PC-9 (cell line): ENCODE measurements around the gene MBNL3. TPM values are rescaled to one million over a fixed set of nuclear protein-coding genes. Genes with fewer than 3 reads are reported as not detected.

Experiments
- BruUV-seq: library from RNA; stranded (reverse); fragments of 400-500 nt; replicated peaks from 2 replicates; lab custom pipeline; 2021; lab: Mats Ljungman, UMichigan
- CTCF ChIA-PET: fragments of 300-600 bp; sonication (Branson Sonifier 250); formaldehyde crosslinking; loops from one replicate; lab custom pipeline; 2022; ENCODE audit warnings: antibody characterized with exemption; lab: Charles Lee
- POLR2A ChIA-PET: fragments of 300-600 bp; sonication (Branson Sonifier 250); formaldehyde crosslinking; loops from one replicate; lab custom pipeline; 2022; ENCODE audit warnings: antibody characterized with exemption; ENCODE audit not compliant: unreplicated experiment; lab: Charles Lee
- DNase-seq, 2 experiments: peaks; one replicate each; pipeline versions ENCODE4 v3.0.0 to v3.0.0-alpha.2; 2015 to 2022; ENCODE audit warnings: mixed read lengths in 1 of 2
- H2AFZ ChIP-seq: fragments of 200-600 bp; sonication (generic); 2 replicates; pipeline ENCODE4 v1.8.1; 2017; ENCODE audit warnings: antibody characterized with exemption
- H3F3A ChIP-seq: fragments of 200-600 bp; sonication (generic); 2 replicates; pipeline ENCODE4 v1.8.1; 2017; ENCODE audit warnings: antibody characterized with exemption, mild to moderate bottlenecking, low read depth; ENCODE audit not compliant: insufficient read depth
- H3K27ac ChIP-seq: fragments of 200-600 bp; sonication (generic); 2 replicates; pipeline ENCODE4 v1.6.1; 2016; ENCODE audit warnings: mixed run types
- H3K27me3 ChIP-seq: fragments of 200-600 bp; sonication (generic); 2 replicates; pipeline ENCODE4 v1.6.1; 2016; ENCODE audit warnings: low read depth, mixed run types; ENCODE audit not compliant: insufficient read depth
- H3K36me3 ChIP-seq: fragments of 200-600 bp; sonication (generic); 2 replicates; pipeline ENCODE4 v1.6.1; 2016; ENCODE audit warnings: low read depth, mixed run types
- H3K4me1 ChIP-seq: fragments of 200-600 bp; sonication (generic); replicated peaks from 2 replicates; pipeline ENCODE4 v1.6.1; 2016; ENCODE audit warnings: mixed run types; ENCODE audit not compliant: insufficient read depth
- H3K4me2 ChIP-seq: fragments of 200-600 bp; sonication (generic); 2 replicates; pipeline ENCODE4 v1.6.1; 2017; ENCODE audit warnings: mixed run types
- H3K4me3 ChIP-seq: fragments of 200-600 bp; sonication (generic); 2 replicates; pipeline ENCODE4 v1.6.1; 2016; ENCODE audit warnings: mixed run types
- H3K79me2 ChIP-seq: fragments of 200-600 bp; sonication (generic); 2 replicates; pipeline ENCODE4 v1.6.1; 2017; ENCODE audit warnings: low read depth, mixed run types
- H3K9me2 ChIP-seq: fragments of 200-600 bp; sonication (generic); 2 replicates; pipeline ENCODE4 v1.8.1; 2017; ENCODE audit warnings: mild to moderate bottlenecking; ENCODE audit not compliant: insufficient read depth
- H3K9me3 ChIP-seq: fragments of 200-600 bp; sonication (generic); 2 replicates; pipeline ENCODE4 v1.8.1; 2016; ENCODE audit warnings: low read depth; ENCODE audit not compliant: insufficient read depth
- H4K20me1 ChIP-seq: fragments of 200-600 bp; sonication (generic); 2 replicates; pipeline ENCODE4 v1.8.1; 2017; ENCODE audit not compliant: insufficient read depth
- CTCF ChIP-seq: fragments of 200-600 bp; sonication (generic); conservative IDR thresholded peaks from 2 replicates; pipeline ENCODE4 v1.6.1; 2017; ENCODE audit warnings: mixed run types, antibody characterized with exemption, mild to moderate bottlenecking, moderate library complexity
- EZH2 ChIP-seq: fragments of 200-600 bp; sonication (generic); IDR thresholded peaks from 2 replicates; pipeline ENCODE4 v1.8.0; 2017; ENCODE audit warnings: antibody characterized with exemption, low read depth
- intact Hi-C: fragments of 100-400 bp; cut with micrococcal nuclease; formaldehyde crosslinking; loops from one replicate; pipeline ENCODE4 v1.10.0; 2022; ENCODE audit not compliant: unreplicated experiment
- total RNA-seq: library from RNA; stranded (reverse); gene quantifications from 2 replicates; pipeline ENCODE4 v1.2.3, GENCODE V29; 2021

Gene MBNL3
- total RNA-seq, 1 experiment from 2014 or later, result 36.1 TPM

GRCh38 chrX:132532097-132532496 is 43.3 kb upstream of the MBNL3 start:
- Histone ChIP-seq H3F3A (no peaks in the 10 kb centered on the region), H3K27me3 (no peaks in the 10 kb centered on the region), H3K4me2 (no peak overlapping the region), H3K36me3 (no peaks in the 10 kb centered on the region), H3K27ac (no peak overlapping the region), H3K9me3 (no peaks in the 10 kb centered on the region), H3K9me2 (peaks cover 3% of the 10 kb centered on the region; the same call in 1 of the 2 replicates), H4K20me1 (no peaks in the 10 kb centered on the region), H3K4me1 (peaks cover 12% of the 10 kb centered on the region), H3K4me3 (no peak overlapping the region), H2AFZ (no peak overlapping the region), H3K79me2 (no peaks in the 10 kb centered on the region)
- intact Hi-C loops, result no loop called here
- DNase-seq, result no peak
- TF ChIP-seq CTCF, result no peak
- TF ChIP-seq EZH2, result no peak
- ChIA-PET POLR2A (no interaction called here), CTCF (no interaction called here)
- BruUV-seq, result no TSS peak

GRCh38 chrX:132520792-132521191 is 32.0 kb upstream of the MBNL3 start:
- Histone ChIP-seq H3K79me2 (no peaks in the 10 kb centered on the region), H3K9me2 (no peaks in the 10 kb centered on the region), H3K27ac (no peak overlapping the region), H3F3A (no peaks in the 10 kb centered on the region), H3K4me2 (no peak overlapping the region), H4K20me1 (no peaks in the 10 kb centered on the region), H3K27me3 (no peaks in the 10 kb centered on the region), H3K4me3 (no peak overlapping the region), H2AFZ (no peak overlapping the region), H3K36me3 (no peaks in the 10 kb centered on the region), H3K9me3 (no peaks in the 10 kb centered on the region), H3K4me1 (no peaks in the 10 kb centered on the region)
- no TSS peak for BruUV-seq
- CTCF ChIA-PET, result no interaction called here
- TF ChIP-seq CTCF, result no peak
- TF ChIP-seq EZH2, result no peak
- DNase-seq, result no peak
- intact Hi-C loops, result no loop called here
- POLR2A ChIA-PET, result no interaction called here

- no peak overlapping the region for H3K27ac ChIP-seq
- DNase-seq, result no peak
- ChIA-PET CTCF (no interaction called here), POLR2A (no interaction called here)
- no peaks in the 10 kb centered on the region for H3K9me3 ChIP-seq
- H3K4me1 ChIP-seq, result no peaks in the 10 kb centered on the region
- H4K20me1 ChIP-seq, result no peaks in the 10 kb centered on the region
- H3K36me3 ChIP-seq, result no peaks in the 10 kb centered on the region
- intact Hi-C loops, result no loop called here
- no peaks in the 10 kb centered on the region for H3K27me3 ChIP-seq
- H3K79me2 ChIP-seq, result no peaks in the 10 kb centered on the region
- no peaks in the 10 kb centered on the region for H3F3A ChIP-seq
- no peak overlapping the region for H3K4me2 ChIP-seq
- H2AFZ ChIP-seq, result no peak overlapping the region
- H3K9me2 ChIP-seq, result no peaks in the 10 kb centered on the region
- no TSS peak for BruUV-seq
- H3K4me3 ChIP-seq, result no peak overlapping the region
- TF ChIP-seq EZH2 (no peak), CTCF (no peak)
Observed at GRCh38 chrX:132520213-132520612, 31.4 kb upstream of the MBNL3 start.
